Left ventricle myocardium inferior (tissue), 1 donor: Measurements from ENCODE around the gene BMP7. TPM values are rescaled to one million over a fixed set of nuclear protein-coding genes. Genes with fewer than 3 reads are reported as not detected.

ENCODE experiments used
- DNase-seq: peaks from one replicate; pipeline ENCODE4 v3.0.0-alpha.2; 2020
- H3K27ac ChIP-seq: fragments of 200-600 bp; replicated peaks from 2 replicates; pipeline ENCODE4 v1.8.0; 2021
- H3K27me3 ChIP-seq: fragments of 200-600 bp; 2 replicates; pipeline ENCODE4 v1.8.0; 2021; ENCODE audit warnings: low read depth
- H3K36me3 ChIP-seq: fragments of 200-600 bp; 2 replicates; pipeline ENCODE4 v1.8.0; 2021
- H3K4me1 ChIP-seq: fragments of 200-600 bp; 2 replicates; pipeline ENCODE4 v1.8.0; 2021
- H3K4me3 ChIP-seq: fragments of 200-600 bp; 2 replicates; pipeline ENCODE4 v1.8.0; 2021; ENCODE audit warnings: mild to moderate bottlenecking, moderate library complexity
- H3K9me3 ChIP-seq: fragments of 200-600 bp; replicated peaks from 2 replicates; pipeline ENCODE4 v1.8.0; 2021
- intact Hi-C: fragments of 100-400 bp; cut with micrococcal nuclease; formaldehyde crosslinking; loops from one replicate; pipeline ENCODE4 v1.11.0; 2022
- total RNA-seq: library from RNA; stranded (reverse); fragmentation: NEBNext Ultra II Directional; extraction: Animal tissue kit (Norgen Biotek cat#: 25700); gene quantifications from one replicate; pipeline ENCODE4 v1.2.1, GENCODE V29; 2021
- TF ChIP-seq, protein P1 (sequence below): fragments of 200-600 bp; IDR thresholded peaks from 2 replicates; pipeline ENCODE4 v1.8.0; 2021; ENCODE audit warnings: antibody characterized with exemption, mild to moderate bottlenecking, borderline replicate concordance
- donor health status: DM: no; HTN: yes; CAD: no; lungs with severe emphysema.

BMP7 gene
- total RNA-seq, 1 donor from 2014 or later = 19.9 TPM

DNA sequence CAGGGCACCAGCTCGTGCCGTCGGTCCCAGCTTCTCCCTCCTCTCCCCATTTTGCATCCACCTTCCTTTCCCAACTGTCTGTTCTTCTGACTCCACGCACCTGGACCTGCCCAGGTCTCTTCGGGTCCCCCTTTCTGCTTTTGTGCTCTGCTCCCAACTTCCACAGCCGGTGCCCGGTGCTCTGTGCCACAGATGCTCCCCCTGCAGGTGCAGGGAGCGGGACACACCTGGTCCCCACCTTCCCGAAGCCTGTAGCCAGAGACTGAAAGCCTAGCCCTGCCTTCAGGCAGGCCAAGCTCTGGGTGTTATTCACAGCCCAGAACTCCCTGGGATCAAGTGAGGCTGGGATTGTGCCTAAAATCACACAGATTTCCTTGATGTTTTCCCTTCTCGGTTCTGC is 24.6 kb upstream of the BMP7 start:
- peaks cover 84% of the 10 kb centered on the region for H3K27me3 ChIP-seq
- H3K4me1 ChIP-seq = peaks cover 10% of the 10 kb centered on the region
- intact Hi-C loops = no loop called here
- no peaks in the 10 kb centered on the region for H3K36me3 ChIP-seq
- no peak overlapping the region for H3K4me3 ChIP-seq
- no peak overlapping the region for H3K27ac ChIP-seq
- TF ChIP-seq, protein P1, sequence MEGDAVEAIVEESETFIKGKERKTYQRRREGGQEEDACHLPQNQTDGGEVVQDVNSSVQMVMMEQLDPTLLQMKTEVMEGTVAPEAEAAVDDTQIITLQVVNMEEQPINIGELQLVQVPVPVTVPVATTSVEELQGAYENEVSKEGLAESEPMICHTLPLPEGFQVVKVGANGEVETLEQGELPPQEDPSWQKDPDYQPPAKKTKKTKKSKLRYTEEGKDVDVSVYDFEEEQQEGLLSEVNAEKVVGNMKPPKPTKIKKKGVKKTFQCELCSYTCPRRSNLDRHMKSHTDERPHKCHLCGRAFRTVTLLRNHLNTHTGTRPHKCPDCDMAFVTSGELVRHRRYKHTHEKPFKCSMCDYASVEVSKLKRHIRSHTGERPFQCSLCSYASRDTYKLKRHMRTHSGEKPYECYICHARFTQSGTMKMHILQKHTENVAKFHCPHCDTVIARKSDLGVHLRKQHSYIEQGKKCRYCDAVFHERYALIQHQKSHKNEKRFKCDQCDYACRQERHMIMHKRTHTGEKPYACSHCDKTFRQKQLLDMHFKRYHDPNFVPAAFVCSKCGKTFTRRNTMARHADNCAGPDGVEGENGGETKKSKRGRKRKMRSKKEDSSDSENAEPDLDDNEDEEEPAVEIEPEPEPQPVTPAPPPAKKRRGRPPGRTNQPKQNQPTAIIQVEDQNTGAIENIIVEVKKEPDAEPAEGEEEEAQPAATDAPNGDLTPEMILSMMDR = no peak
- H3K9me3 ChIP-seq = no peaks in the 10 kb centered on the region
- no peak for DNase-seq

DNA sequence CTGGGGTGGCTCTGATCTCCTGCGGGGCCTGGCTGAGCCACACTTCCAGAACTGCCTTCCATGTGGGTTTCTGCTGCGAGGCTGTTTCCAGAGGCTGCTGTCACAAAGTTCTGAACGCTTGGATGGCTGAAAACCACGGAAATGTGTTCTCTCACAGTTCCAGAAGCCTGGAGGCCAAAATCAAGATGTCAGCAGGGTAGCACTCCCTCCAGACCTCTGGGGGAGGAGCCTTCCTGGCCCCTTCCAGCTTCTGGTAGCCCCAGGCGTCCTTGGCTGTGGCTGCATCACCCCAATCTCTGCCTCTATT is 23.7 kb upstream of the BMP7 start:
- no peaks in the 10 kb centered on the region for H3K9me3 ChIP-seq
- DNase-seq = no peak
- H3K4me3 ChIP-seq = no peak overlapping the region
- H3K27me3 ChIP-seq = peaks cover 91% of the 10 kb centered on the region
- H3K36me3 ChIP-seq = no peaks in the 10 kb centered on the region
- peaks cover 10% of the 10 kb centered on the region for H3K4me1 ChIP-seq
- TF ChIP-seq, protein P1 = no peak
- no peak overlapping the region for H3K27ac ChIP-seq
- intact Hi-C loops = no loop called here

DNA sequence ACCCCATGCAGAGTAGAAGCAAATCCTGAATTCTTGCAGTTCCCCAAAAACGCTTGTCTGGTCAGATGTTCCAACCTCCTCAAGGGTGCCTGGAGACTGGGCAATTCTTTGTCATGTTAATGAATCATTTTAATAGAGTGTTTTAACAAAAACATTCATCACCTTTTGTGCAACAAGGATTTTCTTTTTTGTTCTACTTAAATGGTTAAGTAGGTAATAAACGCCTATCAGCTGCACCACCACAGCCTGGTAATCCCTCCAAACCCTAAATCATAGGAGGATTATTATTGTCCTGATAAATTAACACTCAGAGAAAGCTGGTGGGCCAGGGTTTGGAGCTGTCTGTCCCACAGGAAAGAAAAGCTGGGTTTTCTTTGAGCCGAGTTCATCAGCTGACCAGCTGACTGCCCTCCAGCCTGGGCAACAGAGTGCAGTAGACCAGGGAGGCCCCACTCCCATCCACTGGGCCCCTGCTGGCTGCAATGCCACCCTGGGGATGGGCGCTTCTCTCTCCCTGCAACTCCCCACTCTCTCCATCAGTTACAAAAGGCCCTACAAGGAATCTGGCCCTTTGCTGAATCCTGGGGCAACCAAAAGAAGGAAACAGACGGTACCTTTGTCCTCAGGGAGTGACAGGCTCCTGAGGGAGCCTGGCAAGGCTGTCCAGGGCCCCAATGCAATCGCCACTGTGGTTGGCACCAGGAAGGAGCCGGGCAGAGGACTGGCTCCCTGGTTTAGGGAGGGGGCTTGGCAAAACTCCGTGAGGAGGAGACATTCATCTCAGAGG is 23.1 kb upstream of the BMP7 start:
- Histone ChIP-seq H3K27me3 (peaks cover 96% of the 10 kb centered on the region), H3K4me3 (no peak overlapping the region), H3K27ac (no peak overlapping the region), H3K9me3 (no peaks in the 10 kb centered on the region), H3K4me1 (peaks cover 6% of the 10 kb centered on the region), H3K36me3 (no peaks in the 10 kb centered on the region)
- DNase-seq = no peak
- intact Hi-C loops = no loop called here
- TF ChIP-seq, protein P1 = no peak

DNA sequence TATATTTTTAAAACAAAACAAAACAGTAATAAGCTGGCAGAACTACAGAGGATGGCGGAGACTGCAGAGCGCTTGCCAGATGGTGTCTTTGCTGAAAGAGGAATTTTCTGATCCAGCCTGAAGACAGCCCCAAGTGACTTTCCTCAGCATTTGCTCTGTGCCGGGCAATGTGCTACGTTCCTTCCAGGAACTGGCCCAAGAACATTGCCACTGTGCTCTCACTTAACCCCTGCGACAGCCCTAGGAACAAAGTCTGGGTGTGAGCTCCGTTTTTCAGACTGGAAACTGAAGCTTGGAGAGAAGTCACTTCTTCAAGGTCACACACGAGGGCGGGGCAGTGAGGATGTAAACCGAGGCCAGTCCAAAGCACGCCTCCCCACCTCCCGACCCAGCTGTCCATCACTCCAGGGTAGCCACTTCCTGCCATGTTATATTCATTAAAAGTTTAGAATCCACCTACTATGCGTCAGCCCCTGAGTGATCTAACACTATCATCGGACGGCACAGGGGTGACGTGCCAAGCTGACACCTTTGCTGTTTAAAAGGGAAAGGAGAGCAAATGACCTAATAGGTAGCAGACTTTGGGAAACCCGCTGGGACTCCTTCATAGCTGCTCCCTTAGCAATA is 22.3 kb upstream of the BMP7 start:
- no peak for DNase-seq
- Histone ChIP-seq H3K27ac (no peak overlapping the region), H3K4me1 (peaks cover 4% of the 10 kb centered on the region), H3K4me3 (no peak overlapping the region), H3K36me3 (no peaks in the 10 kb centered on the region), H3K9me3 (no peaks in the 10 kb centered on the region), H3K27me3 (peaks cover 97% of the 10 kb centered on the region)
- intact Hi-C loops = no loop called here
- TF ChIP-seq, protein P1 = no peak

DNA sequence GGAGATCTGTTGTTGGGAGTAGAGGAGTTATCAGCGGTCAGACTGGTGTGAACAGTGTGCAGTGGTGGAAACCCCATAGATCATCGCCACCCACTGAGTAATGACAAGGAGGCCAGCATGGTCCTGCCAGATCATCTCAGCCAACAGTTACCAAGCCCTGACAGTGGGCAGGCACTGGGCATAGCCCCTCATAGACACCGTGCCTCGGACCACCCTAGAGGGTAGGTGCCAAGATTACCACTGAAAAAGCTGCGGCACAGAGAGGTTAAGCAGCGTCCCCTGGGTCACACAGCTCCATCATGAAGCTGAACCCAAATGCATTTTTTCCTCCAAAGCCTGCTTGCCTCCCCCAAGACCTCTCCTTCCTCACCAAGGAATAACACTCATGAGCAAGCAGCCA is 21.5 kb upstream of the BMP7 start:
- H3K4me1 ChIP-seq = peaks cover 4% of the 10 kb centered on the region
- H3K36me3 ChIP-seq = no peaks in the 10 kb centered on the region
- no peak overlapping the region for H3K4me3 ChIP-seq
- TF ChIP-seq, protein P1 = no peak
- H3K27ac ChIP-seq = no peak overlapping the region
- H3K27me3 ChIP-seq = peaks cover 95% of the 10 kb centered on the region
- no peaks in the 10 kb centered on the region for H3K9me3 ChIP-seq
- intact Hi-C loops = no loop called here
- DNase-seq = no peak
